Measurements from ENCODE around the gene TMEM86A.

Gene TMEM86A

DNA sequence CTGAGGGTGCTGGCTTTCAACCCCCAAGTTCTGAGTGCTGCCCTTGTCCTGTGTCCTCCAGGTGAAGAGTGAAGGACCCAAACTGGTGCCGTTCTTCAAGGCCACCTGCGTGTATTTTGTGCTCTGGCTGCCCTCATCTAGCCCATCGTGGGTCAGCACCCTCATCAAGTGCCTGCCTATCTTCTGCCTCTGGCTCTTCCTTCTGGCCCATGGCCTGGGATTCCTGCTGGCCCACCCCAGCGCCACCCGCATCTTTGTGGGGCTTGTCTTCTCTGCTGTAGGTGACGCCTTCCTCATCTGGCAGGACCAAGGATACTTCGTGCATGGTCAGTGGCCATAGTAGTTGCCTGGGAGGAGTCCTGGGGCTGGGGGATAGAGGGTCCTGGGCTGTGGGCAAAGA is 2.3 kb downstream of the TMEM86A start:
- no peak for DNase-seq

DNA sequence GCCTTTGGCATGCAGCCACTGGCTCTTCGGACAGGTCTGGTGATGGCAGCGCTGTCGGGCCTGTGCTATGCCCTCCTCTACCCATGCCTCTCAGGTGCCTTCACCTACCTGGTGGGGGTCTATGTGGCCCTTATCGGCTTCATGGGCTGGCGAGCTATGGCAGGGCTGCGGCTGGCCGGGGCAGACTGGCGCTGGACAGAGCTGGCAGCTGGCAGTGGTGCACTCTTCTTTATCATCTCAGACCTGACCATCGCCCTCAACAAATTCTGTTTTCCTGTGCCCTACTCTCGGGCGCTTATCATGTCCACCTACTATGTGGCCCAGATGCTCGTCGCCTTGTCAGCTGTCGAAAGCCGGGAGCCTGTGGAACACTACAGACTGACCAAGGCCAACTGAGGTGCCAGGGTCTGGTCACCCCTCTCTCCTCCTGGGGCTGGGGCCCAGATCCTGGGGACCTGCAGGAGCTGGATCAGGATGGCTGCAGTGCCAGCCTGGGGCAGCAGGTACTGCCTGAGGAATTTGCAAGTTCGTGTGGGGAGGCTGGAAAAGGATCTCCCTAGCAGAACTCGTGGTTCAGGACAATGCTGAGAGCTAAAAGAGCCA is 3.1 kb downstream of the TMEM86A start:
- no peak for DNase-seq

DNA sequence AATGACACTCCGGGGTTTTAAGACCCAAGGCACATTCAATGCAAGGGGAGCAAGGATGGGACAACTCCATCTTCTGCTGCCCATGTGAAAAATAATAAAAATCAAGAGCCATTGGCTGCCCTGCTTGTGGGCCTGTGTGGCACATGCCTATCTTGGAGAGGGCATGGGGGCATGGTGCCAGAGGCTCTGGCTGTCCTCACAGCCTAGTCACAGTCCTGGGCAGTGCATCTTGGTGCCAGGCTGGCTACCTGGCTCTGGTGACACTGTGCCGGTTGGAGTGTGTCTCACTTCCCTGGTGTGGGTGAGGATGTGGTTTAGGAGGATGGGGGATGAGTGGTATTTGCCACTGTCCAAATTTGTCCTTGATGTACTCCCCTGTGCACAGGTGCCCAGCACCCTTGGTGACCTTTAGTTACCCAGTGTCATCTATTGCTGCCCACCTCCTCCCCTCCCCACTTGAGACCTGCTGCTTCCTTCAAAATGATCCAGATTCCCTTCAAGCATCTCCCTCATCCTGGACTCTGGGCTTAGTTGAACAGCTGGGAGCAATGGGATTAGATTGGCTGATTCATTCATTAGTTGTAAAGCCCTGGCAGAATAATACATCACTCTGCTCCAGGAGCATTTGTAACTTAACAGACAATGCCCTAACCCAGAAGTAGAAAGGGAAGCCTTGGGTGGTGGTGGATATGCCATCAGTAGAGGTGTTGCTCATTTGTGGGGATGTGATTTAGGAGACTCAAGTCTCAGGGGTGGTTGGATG is 4.6 kb downstream of the TMEM86A start:
- no peak for DNase-seq

DNA sequence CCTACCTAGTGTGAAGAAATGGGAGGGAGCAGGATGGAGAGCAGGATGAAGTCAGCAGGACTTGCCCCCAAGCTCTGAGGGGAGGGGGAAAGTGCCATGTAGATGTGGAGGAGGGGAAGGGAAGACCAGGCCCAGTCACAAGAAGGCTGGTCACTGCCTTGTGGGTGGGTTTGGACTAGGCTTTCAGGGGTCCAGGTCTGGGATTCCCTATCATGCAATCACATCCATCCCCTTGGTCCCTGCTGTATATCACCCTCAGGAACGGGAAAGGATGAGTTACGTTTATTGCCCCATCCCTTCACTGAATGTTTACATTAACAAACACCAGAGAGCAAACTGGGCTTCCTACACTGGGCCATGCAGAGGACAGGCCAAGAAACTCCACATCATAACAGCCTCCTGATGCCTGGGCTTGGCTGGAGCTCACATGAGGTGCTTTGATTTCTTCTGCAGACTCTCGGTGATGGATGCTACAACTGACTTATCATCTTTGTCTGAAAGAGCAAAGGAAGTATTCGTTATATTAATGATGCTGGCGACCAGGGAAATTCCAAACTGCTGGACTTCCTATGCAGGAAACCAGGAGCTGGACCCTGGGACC is 5.6 kb downstream of the TMEM86A start:
- DNase-seq: no peak

DNA sequence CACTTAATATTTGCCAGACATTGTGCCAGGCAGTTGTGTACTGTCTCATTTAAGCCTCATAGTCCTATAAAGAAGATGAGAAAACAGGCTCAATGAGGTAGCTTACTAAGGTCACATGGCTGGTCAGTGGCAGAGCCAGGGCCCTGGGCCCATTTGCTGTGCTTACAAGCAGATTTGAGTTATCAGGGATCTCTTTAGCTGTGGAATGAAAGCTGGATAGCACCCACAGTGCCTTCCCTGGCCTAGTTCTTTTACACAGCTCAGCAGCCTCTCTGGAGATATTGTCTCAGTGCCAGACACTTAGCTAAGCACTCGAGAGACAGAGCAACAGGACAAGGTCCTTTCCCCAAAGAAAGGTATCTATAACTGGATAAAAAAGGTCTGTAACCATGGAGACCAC is 6.1 kb downstream of the TMEM86A start:
- DNase-seq: no peak

DNA sequence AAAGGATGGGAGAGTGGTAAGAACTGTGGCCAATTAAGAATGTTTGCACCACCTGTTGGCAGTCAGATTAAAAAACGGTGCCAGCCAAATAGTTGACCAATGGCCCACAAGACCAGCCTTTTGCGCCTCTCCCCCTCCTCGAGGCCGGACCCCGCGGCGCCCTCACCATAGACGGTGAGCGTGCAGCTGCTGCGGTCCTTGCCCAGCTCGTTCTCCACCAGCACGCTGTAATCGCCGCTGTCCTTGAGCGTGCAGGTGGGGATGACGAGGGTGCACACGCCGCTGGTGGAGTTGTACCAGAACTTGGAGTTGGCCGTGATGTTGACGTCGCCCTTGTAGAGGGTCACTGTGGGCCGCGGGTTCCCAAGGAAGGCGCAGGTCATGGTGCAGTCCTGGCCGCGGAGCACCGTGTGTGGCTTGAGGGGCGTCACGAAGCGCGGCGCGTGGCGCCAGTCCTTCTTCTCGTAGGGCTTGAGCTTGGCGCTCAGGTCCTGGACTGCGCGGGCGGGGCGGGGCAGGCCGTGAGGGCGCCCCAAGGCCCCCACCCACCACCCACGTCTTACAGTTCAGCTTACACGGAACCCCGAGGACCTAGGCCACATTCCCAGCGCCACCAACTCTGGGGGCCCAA is 7.2 kb downstream of the TMEM86A start:
- DNase-seq: no peak

DNA sequence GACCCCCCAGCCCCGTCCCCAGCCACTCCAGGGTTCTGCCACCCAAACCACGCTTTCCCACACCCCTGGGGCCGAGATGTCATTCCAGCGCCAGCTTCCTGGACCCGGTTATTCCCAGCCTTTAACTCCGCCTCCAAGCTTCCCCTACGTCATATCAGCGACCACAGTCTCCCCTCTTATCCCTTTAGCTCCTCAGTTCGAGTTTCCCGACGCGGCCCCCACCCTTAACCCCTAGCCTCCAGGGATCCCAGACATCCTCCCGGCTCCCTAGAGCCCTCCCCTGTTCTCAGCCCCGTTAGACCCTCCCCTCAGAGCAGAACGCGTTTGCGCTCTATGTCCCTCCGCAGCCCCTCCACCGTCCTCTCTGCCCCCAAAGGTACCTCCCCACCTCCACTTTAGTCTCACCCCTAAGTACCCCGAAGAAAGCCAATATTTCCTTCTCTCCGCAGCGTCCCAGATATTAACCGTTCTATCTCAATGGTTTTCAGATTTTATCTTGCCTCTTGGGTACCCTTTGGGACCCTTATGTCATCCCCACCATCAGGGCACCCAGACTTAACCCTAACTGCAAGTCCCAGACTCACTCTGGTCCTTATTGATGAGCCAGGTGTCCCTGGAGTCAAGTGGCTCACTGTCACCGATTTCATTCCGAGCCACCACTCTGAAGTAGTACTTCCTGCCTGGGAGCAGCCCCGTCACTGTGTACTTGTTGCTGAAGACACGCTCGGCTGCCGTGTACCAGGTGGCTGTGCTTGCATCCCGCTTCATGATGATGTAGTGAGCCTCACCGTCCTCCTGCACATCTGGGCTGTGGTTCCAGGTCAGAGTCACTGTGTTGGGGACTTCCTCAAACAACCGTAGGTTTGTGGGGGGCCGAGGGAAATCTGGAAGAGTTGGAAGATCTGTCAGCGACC is 8.0 kb downstream of the TMEM86A start:
- peak; percentile 23 for DNase-seq

- DNase-seq: no peak
Observed at GRCh38 chr11:18707811-18708340, 9.3 kb downstream of the TMEM86A start.

GRCh38 chr11:18709414-18709813 is 10.8 kb downstream of the TMEM86A start:
- DNase-seq: no peak

GRCh38 chr11:18710545-18710944 is 12.0 kb downstream of the TMEM86A start:
- DNase-seq: no peak

- DNase-seq: no peak
Observed at GRCh38 chr11:18713646-18714442, 15.3 kb downstream of the TMEM86A start.

GRCh38 chr11:18714443-18714780 is 15.8 kb downstream of the TMEM86A start:
- DNase-seq: no peak

GRCh38 chr11:18715476-18715875 is 16.9 kb downstream of the TMEM86A start:
- DNase-seq: no peak

GRCh38 chr11:18720091-18720807 is 21.7 kb downstream of the TMEM86A start:
- DNase-seq: no peak

DNA sequence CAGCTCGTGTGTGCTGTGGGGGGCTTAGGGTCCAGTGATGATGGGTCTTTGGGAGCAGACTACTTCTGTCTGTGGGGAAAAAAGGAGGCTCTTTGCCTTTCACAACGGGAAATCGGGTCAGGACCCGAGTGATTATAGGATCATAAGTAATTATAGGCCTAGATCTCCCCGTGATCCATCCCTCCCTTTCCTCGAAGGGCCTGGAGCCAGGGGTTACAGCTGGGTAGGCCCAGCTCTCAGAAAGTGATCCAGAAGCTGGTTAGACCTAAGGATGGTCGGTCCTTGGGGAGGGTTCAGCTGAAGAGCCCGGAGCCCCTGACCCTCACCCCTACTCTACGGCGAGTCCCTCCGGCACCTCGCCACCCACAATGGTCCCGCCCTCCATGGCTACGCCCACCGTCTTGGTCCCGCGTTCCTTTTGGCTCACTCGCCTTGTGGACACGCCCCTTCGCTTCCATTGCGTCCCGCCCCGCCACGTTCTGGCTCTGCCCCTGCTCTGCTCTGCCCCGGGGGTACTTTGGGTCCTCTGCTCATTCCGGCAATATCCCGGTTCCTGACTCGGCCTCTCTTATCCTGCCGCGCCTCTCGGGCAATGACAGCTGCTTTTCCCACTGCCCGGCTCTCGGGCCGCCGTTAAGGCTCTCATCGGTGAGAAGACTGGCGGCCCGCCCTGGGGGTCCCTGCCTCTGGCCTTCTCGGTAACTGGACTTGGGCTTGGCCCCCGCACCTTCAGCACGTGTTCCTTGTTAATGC is 22.4 kb downstream of the TMEM86A start:
- DNase-seq: peak; percentile 61

GRCh38 chr11:18721561-18722292 is 23.1 kb downstream of the TMEM86A start:
- DNase-seq: peak; percentile 26

DNA sequence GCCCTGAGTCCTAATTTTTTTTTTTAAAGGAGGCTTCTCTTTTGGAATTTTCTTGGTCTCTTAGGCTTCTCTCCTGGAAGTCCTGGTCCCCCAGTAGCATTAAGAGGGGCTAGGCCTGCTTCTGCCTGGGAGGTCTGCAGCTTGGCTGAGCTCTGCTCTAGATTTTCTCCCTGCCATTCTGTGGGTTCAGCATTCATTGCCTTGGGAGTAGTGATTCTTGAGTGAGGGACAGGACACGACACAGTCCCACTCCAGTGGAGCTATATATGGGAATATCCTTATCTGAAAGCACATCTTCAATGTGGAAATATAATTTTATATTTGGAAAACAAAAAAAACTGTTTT is 23.7 kb downstream of the TMEM86A start:
- DNase-seq: no peak

GRCh38 chr11:18723991-18724390 is 25.4 kb downstream of the TMEM86A start:
- peak; percentile 43 for DNase-seq

- no peak for DNase-seq
Observed at GRCh38 chr11:18726040-18726439, 27.5 kb downstream of the TMEM86A start, which contains the start of gene IGSF22. TSS of gene IGSF22 (minus strand) at chr11:18726188. CDS start at chr11:18724236, 1,952 bp downstream.
